Inflammatory macrophage treated with lipopolysaccharide for 4 hours (primary cell): Measurements from ENCODE around the gene PCDH9.

ENCODE experiments used
- DNase-seq: peaks from one replicate; pipeline ENCODE4 v3.0.0-alpha.2; 2020

PCDH9 gene

GRCh38 chr13:66716538-66716937 is 513.6 kb downstream of the PCDH9 start:
- no peak for DNase-seq

- DNase-seq = no peak
These were observed 515.3 kb downstream of the PCDH9 start for GRCh38 chr13:66714795-66715194.

- DNase-seq = no peak
These were observed 526.0 kb downstream of the PCDH9 start for GRCh38 chr13:66704110-66704509.

GRCh38 chr13:66703597-66703996 is 526.5 kb downstream of the PCDH9 start:
- no peak for DNase-seq

GRCh38 chr13:66700117-66700601 is 530.0 kb downstream of the PCDH9 start:
- no peak for DNase-seq

- DNase-seq = no peak
These were observed 536.5 kb downstream of the PCDH9 start for GRCh38 chr13:66693656-66694055.

GRCh38 chr13:66691149-66691548 is 539.0 kb downstream of the PCDH9 start:
- no peak for DNase-seq

GRCh38 chr13:66689628-66690027 is 540.5 kb downstream of the PCDH9 start:
- no peak for DNase-seq

GRCh38 chr13:66689037-66689619 is 541.0 kb downstream of the PCDH9 start:
- DNase-seq = no peak

GRCh38 chr13:66681403-66681802 is 548.7 kb downstream of the PCDH9 start:
- DNase-seq = no peak

GRCh38 chr13:66680031-66680430 is 550.1 kb downstream of the PCDH9 start:
- no peak for DNase-seq

GRCh38 chr13:66675620-66676019 is 554.5 kb downstream of the PCDH9 start:
- no peak for DNase-seq

GRCh38 chr13:66673401-66673800 is 556.7 kb downstream of the PCDH9 start:
- DNase-seq = no peak

GRCh38 chr13:66665991-66666390 is 564.1 kb downstream of the PCDH9 start:
- DNase-seq = no peak

GRCh38 chr13:66663711-66664110 is 566.4 kb downstream of the PCDH9 start:
- no peak for DNase-seq

- DNase-seq = no peak
These were observed 566.9 kb downstream of the PCDH9 start for GRCh38 chr13:66663206-66663605.

- DNase-seq = no peak
These were observed 568.8 kb downstream of the PCDH9 start for GRCh38 chr13:66661336-66661735.

- no peak for DNase-seq
These were observed 569.7 kb downstream of the PCDH9 start for GRCh38 chr13:66660468-66660813.

- DNase-seq = no peak
These were observed 570.3 kb downstream of the PCDH9 start for GRCh38 chr13:66659701-66660467.

- DNase-seq = no peak
These were observed 570.9 kb downstream of the PCDH9 start for GRCh38 chr13:66659286-66659685.

GRCh38 chr13:66657165-66657881 is 572.8 kb downstream of the PCDH9 start:
- DNase-seq = no peak

GRCh38 chr13:66655847-66656454 is 574.2 kb downstream of the PCDH9 start:
- DNase-seq = no peak

GRCh38 chr13:66644855-66645460 is 585.2 kb downstream of the PCDH9 start:
- no peak for DNase-seq
